GM10266 (cell line): ENCODE measurements around the gene TTLL10.
A peak's percentile ranks its signal among the peaks of the same experiment; 100 is the strongest.

Experiments used
- DNase-seq: peaks from one replicate; pipeline ENCODE4 v3.0.0; 2012; ENCODE audit errors: extremely low spot score
- TF ChIP-seq, protein P1 (sequence below): IDR thresholded peaks from 2 replicates; pipeline ENCODE4 v1.5.1; 2012; ENCODE audit warnings: mild to moderate bottlenecking, low read depth; ENCODE audit not compliant: control insufficient read depth, insufficient read depth; ENCODE audit errors: missing control alignments

Gene TTLL10

DNA sequence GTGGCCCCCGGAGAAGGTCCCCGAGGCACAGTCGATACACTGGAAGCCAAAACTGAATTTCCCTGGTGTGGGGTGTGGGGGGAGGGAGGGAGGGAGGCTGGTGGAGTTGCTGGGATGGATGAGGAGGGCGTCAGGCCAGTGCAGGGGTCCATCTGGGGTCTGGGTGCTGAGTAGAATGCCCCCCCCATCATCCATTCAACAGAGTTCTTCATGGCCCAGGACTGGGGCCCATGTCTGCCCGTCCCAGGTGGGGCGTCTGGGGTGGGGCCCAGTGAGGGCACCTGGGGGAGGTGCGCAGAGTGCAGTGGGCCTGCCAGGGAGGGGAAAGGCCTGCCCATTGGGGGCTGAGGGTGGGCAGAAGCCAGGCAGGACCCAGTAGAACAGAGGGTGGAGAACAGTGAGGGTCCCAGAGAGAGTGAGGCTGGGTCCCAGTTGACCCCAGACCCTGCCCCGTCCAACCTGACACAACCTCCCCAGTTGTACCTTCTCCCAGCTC lies 30.8 kb downstream of the TTLL10 start:
- TF ChIP-seq, protein P1, sequence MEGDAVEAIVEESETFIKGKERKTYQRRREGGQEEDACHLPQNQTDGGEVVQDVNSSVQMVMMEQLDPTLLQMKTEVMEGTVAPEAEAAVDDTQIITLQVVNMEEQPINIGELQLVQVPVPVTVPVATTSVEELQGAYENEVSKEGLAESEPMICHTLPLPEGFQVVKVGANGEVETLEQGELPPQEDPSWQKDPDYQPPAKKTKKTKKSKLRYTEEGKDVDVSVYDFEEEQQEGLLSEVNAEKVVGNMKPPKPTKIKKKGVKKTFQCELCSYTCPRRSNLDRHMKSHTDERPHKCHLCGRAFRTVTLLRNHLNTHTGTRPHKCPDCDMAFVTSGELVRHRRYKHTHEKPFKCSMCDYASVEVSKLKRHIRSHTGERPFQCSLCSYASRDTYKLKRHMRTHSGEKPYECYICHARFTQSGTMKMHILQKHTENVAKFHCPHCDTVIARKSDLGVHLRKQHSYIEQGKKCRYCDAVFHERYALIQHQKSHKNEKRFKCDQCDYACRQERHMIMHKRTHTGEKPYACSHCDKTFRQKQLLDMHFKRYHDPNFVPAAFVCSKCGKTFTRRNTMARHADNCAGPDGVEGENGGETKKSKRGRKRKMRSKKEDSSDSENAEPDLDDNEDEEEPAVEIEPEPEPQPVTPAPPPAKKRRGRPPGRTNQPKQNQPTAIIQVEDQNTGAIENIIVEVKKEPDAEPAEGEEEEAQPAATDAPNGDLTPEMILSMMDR: no peak
- no peak for DNase-seq

DNA sequence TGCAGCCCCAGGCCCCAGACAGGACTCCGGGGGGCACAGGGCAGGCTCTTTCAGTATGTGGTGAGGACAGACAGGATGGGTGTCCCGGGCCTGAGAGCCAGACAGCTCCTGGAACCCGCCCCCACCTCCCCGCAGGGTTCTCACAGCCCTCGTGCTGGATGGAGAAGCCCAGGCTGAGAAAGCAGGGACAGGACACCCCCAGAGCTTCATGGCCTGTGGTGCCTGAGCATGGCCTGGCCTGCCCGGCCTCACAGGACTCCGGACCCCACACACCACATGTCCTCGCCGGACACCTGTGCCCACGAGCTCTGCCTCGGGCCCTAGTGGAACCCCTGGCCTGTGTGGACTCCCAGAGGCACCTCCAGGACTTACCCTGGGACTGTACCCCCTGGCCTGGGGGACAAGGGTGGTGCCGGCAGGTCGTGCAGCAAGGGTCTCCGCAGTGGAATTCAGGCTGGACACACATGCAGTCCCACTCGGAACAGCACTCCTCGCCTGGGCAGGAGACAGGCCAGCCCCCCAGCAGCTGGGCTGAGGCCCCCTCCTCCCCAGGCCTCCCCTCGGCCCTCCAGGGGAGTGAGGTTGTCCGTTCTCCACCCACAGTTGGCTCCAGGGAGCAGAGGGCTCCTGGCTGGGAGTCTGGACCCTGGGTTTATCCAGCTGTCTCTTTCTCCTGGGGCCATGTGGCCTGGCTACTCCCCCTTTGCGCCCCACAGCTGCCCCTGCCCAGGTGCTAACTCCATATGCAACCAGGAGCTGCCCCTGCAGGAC lies 31.5 kb downstream of the TTLL10 start:
- TF ChIP-seq, protein P1: no peak
- DNase-seq: no peak

DNA sequence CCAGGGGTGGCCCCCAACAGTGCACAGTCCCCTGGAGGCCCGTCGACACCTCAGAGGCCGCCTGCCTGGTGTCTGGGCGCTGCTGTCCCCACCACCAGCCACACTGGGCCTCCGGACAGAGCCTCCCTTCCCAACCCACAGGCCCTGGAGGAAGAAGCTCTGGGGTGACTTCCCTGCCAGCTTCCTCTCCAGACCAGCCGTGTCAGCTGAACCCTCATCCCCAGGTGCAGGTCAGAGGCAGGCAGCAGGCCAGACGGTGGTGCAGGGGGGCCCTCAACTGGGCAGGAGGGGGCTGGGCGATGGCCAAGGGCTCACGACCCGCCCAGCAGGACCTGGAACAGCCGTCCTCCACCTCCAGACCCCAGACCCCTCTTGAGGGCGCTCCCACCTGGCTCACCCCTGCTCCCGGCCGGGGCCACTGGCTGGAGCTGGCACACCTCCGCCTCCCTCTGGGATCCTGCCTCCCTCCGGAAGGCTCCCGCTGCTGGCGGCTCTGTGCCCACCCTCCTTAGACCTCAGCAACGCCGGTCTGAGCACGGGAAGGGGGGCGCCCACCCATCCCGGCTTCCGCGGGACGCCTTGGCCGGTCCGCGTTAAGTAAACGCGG lies 32.2 kb downstream of the TTLL10 start:
- DNase-seq: no peak

DNA sequence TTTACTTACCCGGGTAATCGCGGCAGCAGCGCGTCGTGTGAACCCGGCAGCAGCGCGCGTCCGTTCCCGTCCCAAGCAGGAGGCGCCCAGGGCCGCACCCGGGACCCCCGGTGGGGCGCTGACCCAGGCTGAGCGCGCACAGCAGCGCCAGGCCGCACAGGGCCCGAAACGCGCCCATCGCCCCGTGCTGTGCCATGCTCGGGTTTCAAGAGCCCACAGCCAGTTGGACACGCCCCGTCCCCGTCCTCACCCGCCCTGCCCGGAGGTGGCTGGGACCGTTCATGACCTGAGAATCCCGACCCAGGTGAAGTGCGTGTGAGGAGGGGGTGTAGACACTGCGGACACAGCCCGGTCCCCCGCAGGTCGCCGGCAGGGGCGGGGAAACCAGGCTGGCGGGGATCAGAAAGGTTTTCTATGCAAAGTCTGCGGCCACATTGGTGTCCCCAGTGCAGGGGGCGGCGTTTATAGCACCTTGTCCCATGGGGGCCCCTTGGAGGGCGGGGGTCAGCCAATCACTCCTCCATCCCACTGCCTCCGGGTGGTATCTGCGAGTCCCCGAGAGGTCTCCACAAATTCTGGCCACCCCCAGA lies 32.8 kb downstream of the TTLL10 start, which contains the start of gene TNFRSF18:
TSS of gene TNFRSF18 (minus strand) at position 217 of the 590 bp plus-strand sequence. CDS start at position 196, 21 bp downstream.
- no peak for DNase-seq
- TF ChIP-seq, protein P1: no peak

More for the DNA sequence above, 32.2 kb downstream of the TTLL10 start:
- TF ChIP-seq, protein P1: peak; percentile 28

DNA sequence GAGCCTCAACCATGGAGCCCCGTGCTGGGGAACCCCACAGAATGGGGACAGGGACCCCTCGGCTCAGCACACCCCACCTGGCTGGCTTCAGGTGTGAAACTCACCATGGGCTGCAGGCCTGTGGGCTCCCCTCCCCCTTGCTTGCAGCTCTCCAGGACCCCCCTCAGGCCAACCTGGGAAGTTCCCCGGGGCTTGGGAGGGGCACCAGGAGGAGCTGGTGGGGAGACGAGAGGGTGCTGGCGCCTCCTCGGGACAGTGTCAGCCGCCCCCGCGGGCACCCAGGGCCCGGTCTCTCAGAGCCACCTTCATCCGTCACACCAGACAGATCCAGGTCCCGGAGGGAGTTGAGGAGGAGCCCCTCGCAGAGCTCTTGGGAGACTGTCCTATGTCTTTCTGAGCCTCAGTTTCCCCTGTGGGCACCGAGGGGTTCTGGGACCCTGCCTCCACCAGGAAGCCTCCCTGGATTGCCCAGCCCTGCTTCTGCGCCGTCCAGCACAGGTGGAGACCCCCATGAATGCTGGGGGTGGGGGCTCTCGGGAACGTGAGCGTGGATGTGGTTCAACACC lies 33.4 kb downstream of the TTLL10 start:
- TF ChIP-seq, protein P1: no peak
- no peak for DNase-seq

DNA sequence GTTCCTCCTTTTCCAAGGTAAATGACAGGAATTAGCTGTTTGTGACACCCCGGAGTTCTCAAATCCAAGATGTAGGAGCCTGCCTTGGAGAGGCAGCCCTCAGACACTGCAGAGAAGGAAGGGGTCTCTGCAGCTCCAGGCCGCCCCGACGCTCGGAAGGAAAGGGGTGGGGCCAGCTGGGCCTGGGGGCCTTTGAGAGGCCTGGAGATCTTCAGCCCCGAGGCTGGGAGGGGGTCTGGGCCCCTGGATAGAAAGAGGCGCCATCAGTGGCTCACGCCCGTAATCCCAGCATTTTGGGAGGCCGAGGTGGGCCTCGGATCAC lies 33.9 kb downstream of the TTLL10 start:
- DNase-seq: no peak
- TF ChIP-seq, protein P1: no peak
